SU-DHL-6 (cell line): ENCODE measurements around the gene PLD3.

Experiments used
- H2AFZ ChIP-seq: fragments of 200-600 bp; sonication (generic); 2 replicates; pipeline ENCODE4 v1.6.1; 2014; ENCODE audit warnings: low read depth, mild to moderate bottlenecking, moderate library complexity, mixed read lengths, antibody characterized with exemption, low read length; ENCODE audit not compliant: severe bottlenecking
- H3F3A ChIP-seq: fragments of 200-600 bp; shearing (Covaris generic); 2 replicates; pipeline ENCODE4 v1.6.0; 2016; ENCODE audit warnings: antibody characterized with exemption, mild to moderate bottlenecking; ENCODE audit not compliant: insufficient read depth
- H3K27ac ChIP-seq: fragments of 200-600 bp; sonication (generic); 2 replicates; pipeline ENCODE4 v1.5.1; 2016; ENCODE audit warnings: low read depth, mild to moderate bottlenecking, low read length, moderate library complexity, mixed read lengths
- H3K27me3 ChIP-seq: fragments of 200-600 bp; sonication (generic), shearing (Covaris generic); 2 replicates; pipeline ENCODE4 v1.6.0; 2014; ENCODE audit warnings: mild to moderate bottlenecking, low read length
- H3K36me3 ChIP-seq: fragments of 200-600 bp; sonication (generic); 2 replicates; pipeline ENCODE4 v1.6.1; 2014; ENCODE audit warnings: mild to moderate bottlenecking, low read length, mixed read lengths
- H3K4me2 ChIP-seq: fragments of 300-600, 200-600 bp; shearing (Covaris generic), sonication (generic); 2 replicates; pipeline ENCODE4 v1.6.0; 2014; ENCODE audit warnings: low read length, low read depth, mild to moderate bottlenecking; ENCODE audit not compliant: poor library complexity, severe bottlenecking
- H3K4me3 ChIP-seq: fragments of 200-600 bp; sonication (generic); 2 replicates; pipeline ENCODE4 v1.5.1; 2014; ENCODE audit warnings: antibody characterized with exemption, low read length, mild to moderate bottlenecking, mixed read lengths; ENCODE audit not compliant: insufficient read depth, poor library complexity, severe bottlenecking
- H3K79me2 ChIP-seq: fragments of 200-600 bp; sonication (generic); 2 replicates; pipeline ENCODE4 v1.6.1; 2014; ENCODE audit warnings: mild to moderate bottlenecking, low read length, moderate library complexity; ENCODE audit not compliant: insufficient read depth
- H3K9ac ChIP-seq: fragments of 200-600 bp; sonication (generic); 2 replicates; pipeline ENCODE4 v1.7.0; 2014; ENCODE audit warnings: mild to moderate bottlenecking, low read length
- H3K9me2 ChIP-seq: fragments of 200-600 bp; sonication (generic); replicated peaks from 2 replicates; pipeline ENCODE4 v1.6.1; 2014; ENCODE audit warnings: low read length; ENCODE audit not compliant: insufficient read depth
- H3K9me3 ChIP-seq: fragments of 200-600 bp; sonication (generic); 2 replicates; pipeline ENCODE4 v1.6.1; 2014; ENCODE audit warnings: low read length, mixed read lengths; ENCODE audit not compliant: insufficient read depth
- H4K20me1 ChIP-seq: fragments of 200-600 bp; sonication (generic); 2 replicates; pipeline ENCODE4 v1.6.1; 2014; ENCODE audit warnings: low read depth, mild to moderate bottlenecking, antibody characterized with exemption, low read length, moderate library complexity, mixed read lengths
- CTCF ChIP-seq: fragments of 200-600 bp; sonication (generic); IDR thresholded peaks from one replicate; pipeline ENCODE4 v1.5.1; 2017; ENCODE audit warnings: antibody characterized with exemption, mild to moderate bottlenecking, low read length, moderate library complexity; ENCODE audit not compliant: insufficient read depth, poor library complexity, severe bottlenecking
- EZH2phosphoT487 ChIP-seq: fragments of 200-600 bp; sonication (generic), shearing (Covaris generic); conservative IDR thresholded peaks from 2 replicates; pipeline ENCODE4 v1.6.1; 2018; ENCODE audit warnings: mild to moderate bottlenecking, antibody characterized with exemption, low read length, moderate library complexity, mixed read lengths

PLD3 gene

GRCh38 chr19:40348125-40348913 is at the start of gene PLD3, which contains the start of gene C19orf47:
Gene PLD3, plus strand, starts transcription at chr19:40348695. Its CDS starts 17,789 bp downstream, at chr19:40366484.
Gene C19orf47, minus strand, starts transcription at chr19:40348397. Its CDS starts 6,540 bp downstream, at chr19:40341857.
- TF ChIP-seq EZH2phosphoT487 (no peak), CTCF (no peak)
- Histone ChIP-seq H3K27me3 (no peaks in the 10 kb centered on the region), H4K20me1 (no peaks in the 10 kb centered on the region), H3K9ac (peak within 1 kb of the TSS; percentile 68), H3K4me3 (peak within 1 kb of the TSS; percentile 73), H3K79me2 (peaks cover 35% of the 10 kb centered on the region), H3K9me3 (no peaks in the 10 kb centered on the region), H3K27ac (0 out of 2 replicates have a peak within 1 kb of the TSS, but pooled peaks have one; percentile 11), H3K9me2 (no peaks in the 10 kb centered on the region), H3F3A (no peaks in the 10 kb centered on the region), H2AFZ (peak within 1 kb of the TSS; percentile 22), H3K36me3 (no peaks in the 10 kb centered on the region), H3K4me2 (peak within 1 kb of the TSS; percentile 89)

GRCh38 chr19:40300668-40301067 is 47.8 kb upstream of the PLD3 start:
- Histone ChIP-seq H3K4me2 (no peak overlapping the region), H3K9ac (no peak overlapping the region), H2AFZ (no peak overlapping the region), H3K9me2 (no peaks in the 10 kb centered on the region), H3K27ac (no peak overlapping the region), H3F3A (no peaks in the 10 kb centered on the region), H3K9me3 (no peaks in the 10 kb centered on the region), H3K79me2 (no peaks in the 10 kb centered on the region), H3K36me3 (no peaks in the 10 kb centered on the region), H3K4me3 (no peak overlapping the region), H3K27me3 (no peaks in the 10 kb centered on the region), H4K20me1 (no peaks in the 10 kb centered on the region)
- TF ChIP-seq CTCF (no peak), EZH2phosphoT487 (no peak)

GRCh38 chr19:40302224-40303011 is 46.1 kb upstream of the PLD3 start:
- Histone ChIP-seq H3K79me2 (no peaks in the 10 kb centered on the region), H3K4me2 (no peak overlapping the region), H3K36me3 (no peaks in the 10 kb centered on the region), H3K9ac (no peak overlapping the region), H3K9me3 (no peaks in the 10 kb centered on the region), H3K9me2 (no peaks in the 10 kb centered on the region), H3K27ac (no peak overlapping the region), H2AFZ (no peak overlapping the region), H4K20me1 (no peaks in the 10 kb centered on the region), H3K4me3 (no peak overlapping the region), H3F3A (0 out of 2 replicates have a peak, but pooled peaks cover 4% of the 10 kb centered on the region), H3K27me3 (no peaks in the 10 kb centered on the region)
- TF ChIP-seq CTCF (no peak), EZH2phosphoT487 (no peak)
